Fibroblast of skin of right quadriceps (primary cell): ENCODE results near the gene TC2N.
"Not testable (repeated sequence)": the region's sequence is repeated elsewhere in the genome, so short reads cannot be mapped to it uniquely, and the experiment has no call there.

Experiments used
- DNase-seq: peaks from one replicate; pipeline ENCODE4 v3.0.0-alpha.2; 2013

Gene TC2N

DNA sequence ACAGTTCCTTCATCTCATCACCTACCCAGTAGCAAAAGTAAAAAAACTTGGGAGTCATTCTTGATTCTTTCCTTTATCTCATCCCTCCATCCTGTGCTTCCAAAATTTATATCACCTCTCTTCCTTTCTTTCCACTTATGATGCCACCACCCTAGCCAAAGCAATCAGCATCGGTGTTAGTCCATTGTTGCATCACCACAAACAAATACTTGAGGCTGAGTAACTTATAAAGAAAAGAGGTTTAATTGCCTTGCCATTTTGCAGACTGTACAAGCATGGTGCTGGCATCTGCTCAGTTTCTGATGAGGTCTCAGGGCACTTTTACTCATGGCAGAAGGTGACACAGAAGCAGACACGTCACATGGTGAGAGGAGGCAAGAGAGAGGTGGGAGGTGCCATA, 115.6 kb downstream of the TC2N start:
- DNase-seq = no peak

DNA sequence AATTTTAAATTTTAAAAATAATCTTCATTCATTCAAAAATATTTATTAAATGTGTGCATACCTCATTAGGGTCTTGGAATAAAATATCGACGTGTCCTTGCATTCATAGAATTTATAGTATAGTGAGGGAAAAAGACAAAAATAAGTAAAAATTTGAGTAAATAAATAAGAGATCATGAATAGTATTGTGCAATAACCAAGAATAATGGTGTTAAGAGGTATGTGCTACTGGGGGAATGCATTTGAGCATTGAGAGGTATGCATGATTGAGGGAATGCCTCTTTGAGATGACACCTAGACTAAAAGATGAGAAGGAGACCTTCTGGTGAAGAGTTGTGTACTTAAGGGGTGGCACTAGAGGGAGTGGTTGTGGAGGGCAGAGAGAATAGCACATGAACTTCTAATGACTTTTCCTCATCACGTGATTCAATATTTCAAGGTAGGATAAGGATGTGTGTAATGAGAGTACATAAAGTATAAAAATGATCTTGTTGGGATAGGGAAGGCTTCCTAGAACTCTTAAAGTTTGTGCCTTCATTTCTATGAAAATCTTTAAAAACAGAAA, 116.6 kb downstream of the TC2N start:
- no peak for DNase-seq

DNA sequence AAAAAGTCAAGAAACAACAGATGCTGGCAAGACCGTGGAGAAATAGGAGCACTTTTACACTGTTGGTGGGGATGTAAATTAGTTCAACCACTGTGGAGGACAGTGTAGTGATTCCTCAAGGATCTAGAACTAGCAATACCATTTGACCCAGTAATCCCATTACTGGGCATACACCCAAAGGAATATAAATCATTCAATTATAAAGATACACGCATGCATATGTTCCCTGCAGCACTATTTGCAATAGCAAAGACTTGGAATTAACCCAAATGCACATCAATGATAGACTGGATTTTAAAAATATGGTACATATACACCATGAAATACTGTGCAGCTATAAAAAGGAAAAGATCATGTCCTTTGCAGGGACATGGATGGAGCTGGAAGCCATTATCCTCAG, 117.5 kb downstream of the TC2N start:
- no peak for DNase-seq

DNA sequence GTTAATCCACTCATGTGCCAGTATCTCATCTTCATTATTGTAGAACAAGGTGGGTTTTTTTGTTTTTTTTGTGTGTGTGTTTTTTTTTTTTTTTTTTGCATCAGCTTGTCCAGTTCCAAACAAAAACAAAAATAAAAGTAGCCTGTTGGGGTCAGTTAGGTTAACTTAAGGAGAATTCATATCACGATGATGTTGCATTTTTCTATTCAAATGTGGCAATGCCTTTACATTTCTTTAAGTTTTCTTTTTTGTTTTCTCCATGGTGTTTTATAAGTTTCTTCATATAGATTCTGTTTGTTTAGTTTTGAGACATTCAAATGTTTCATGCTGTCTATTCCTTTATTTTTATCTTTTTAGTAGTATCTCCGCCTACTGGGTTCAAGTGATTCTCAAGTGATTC, 119.3 kb downstream of the TC2N start:
- no peak for DNase-seq

- DNase-seq = no peak
These were observed 122.0 kb downstream of the TC2N start for GRCh38 chr14:91745344-91745743.

- no peak for DNase-seq
These were observed 123.3 kb downstream of the TC2N start for GRCh38 chr14:91744068-91744480.

- no peak for DNase-seq
These were observed 124.1 kb downstream of the TC2N start for GRCh38 chr14:91743305-91743653.

DNA sequence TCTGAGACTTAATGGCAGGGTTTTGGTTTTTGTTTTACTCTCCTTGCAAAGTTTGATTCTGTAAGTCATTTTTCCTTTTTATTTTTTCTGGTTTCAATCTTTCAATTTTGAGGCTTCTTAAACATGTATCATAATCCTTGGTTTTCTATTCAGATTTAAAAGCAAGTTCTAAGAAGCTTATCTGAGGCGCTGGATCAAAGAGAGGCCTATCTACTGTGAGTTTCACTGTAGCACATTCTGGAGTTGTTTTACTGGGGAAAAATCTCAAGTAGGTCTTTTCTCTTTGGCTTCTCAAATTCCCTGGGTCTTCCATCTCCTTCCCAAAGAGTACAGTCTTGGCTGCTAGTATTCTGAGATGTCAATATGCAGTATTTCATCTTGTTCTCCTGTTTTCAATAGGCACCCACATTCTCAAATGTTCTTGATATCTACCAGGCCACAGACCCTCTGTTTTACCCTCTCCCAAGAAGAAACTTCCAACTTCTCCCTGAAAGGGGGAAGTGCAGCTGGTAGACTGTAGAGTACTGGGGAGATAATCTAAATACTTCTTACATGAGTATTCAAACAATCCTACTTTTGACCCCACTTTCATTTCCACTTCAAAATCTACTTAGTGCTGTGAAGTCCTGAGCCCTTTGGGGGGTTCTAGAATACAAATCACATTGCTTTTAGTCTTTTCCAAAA, 124.6 kb downstream of the TC2N start:
- no peak for DNase-seq

DNA sequence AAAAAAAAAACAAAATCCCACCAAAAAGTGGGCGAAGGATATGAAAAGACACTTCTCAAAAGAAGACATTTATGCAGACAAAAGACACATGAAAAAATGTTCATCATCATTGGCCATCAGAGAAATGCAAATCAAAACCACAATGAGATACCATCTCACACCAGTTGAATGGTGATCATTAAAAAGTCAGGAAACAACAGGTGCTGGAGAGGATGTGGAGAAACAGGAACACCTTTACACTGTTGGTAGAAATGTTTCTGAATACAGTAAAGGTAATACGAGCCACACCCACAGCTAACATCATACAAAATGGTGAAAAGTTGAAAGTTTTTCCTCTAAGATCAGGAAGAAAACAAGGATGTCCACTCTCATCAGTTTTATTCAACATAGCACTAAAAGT, 127.5 kb downstream of the TC2N start:
- DNase-seq = not testable (repeated sequence)

DNA sequence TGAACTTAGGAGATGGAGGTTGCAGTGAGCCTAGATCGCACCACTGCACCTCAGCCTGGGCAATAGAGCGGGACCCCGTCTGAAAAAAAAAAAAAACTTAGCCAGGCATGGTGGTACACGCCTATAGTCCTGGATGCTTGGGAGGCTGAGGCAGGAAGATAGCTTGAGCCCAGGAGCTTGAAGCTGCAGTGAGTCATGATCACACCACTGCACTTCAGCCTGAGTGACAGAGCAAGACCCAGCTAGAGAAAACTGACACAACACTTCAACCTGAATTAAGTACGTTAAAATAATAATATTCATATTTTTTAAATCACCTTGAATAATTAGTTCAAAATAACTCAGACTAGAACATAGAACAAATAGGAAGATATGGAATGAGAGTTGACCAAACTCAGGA, 129.7 kb downstream of the TC2N start:
- no peak for DNase-seq

GRCh38 chr14:91732859-91733477, 134.4 kb downstream of the TC2N start:
- DNase-seq = peak; percentile 13

GRCh38 chr14:91732439-91732838, 134.9 kb downstream of the TC2N start:
- DNase-seq = no peak

DNA sequence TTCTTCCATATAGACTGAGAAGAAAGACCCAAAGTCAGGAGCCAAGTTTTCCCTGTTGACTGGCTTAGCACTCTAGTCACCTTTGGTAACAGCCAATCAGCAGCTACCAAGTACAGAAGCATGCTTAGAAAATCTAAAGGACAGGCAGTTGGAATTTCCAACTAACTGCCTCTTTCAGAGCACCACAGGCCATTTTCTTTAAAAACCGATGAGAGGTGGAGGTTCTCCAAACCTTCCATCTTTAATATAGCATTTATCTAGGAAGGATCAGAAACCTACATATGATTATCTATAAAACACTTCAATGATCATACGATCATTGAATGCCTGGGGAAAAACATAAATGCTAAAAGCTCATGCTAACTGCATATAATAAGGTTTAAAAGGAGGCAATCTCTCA, 135.3 kb downstream of the TC2N start, which contains the start of gene CATSPERB:
Gene CATSPERB (minus strand): TSS at position 101 of the 400 bp plus-strand sequence. CDS start 2,607 bp downstream, outside the sequence.
- no peak for DNase-seq

GRCh38 chr14:91731018-91731417, 136.3 kb downstream of the TC2N start:
- DNase-seq = no peak

GRCh38 chr14:91729756-91730155, 137.6 kb downstream of the TC2N start:
- no peak for DNase-seq
